Astrocyte (in vitro differentiated cells and primary cell): ENCODE results near the gene PTH2R. TPM values are rescaled to one million over a fixed set of nuclear protein-coding genes. Genes with fewer than 3 reads are reported as not detected.

Experiments
- DNase-seq: peaks from one replicate; pipeline ENCODE4 v3.0.0-alpha.2; 2010; ENCODE audit warnings: low read depth
- FAIRE-seq: peaks from 2 replicates; lab custom pipeline; 2011; peaks lifted over from hg19 to GRCh38; lab: Jason Lieb, UNC
- H2AFZ ChIP-seq: 2 replicates; pipeline ENCODE4 v1.6.0; 2012; ENCODE audit warnings: low read depth, low read length, inconsistent platforms
- H3K27ac ChIP-seq: 2 replicates; pipeline ENCODE4 v1.5.1; 2011; ENCODE audit warnings: low read depth, low read length, inconsistent platforms
- H3K27me3 ChIP-seq: 2 replicates; pipeline ENCODE4 v1.6.0; 2011; ENCODE audit warnings: low read length, inconsistent platforms; ENCODE audit not compliant: insufficient read depth
- H3K36me3 ChIP-seq: 2 replicates; pipeline ENCODE4 v1.5.1; 2011; ENCODE audit warnings: low read length, inconsistent platforms; ENCODE audit not compliant: insufficient read depth
- H3K4me1 ChIP-seq: 2 replicates; pipeline ENCODE4 v1.5.1; 2011; ENCODE audit warnings: low read length, inconsistent platforms; ENCODE audit not compliant: insufficient read depth
- H3K4me2 ChIP-seq: 2 replicates; pipeline ENCODE4 v1.6.0; 2012; ENCODE audit warnings: low read length, inconsistent platforms
- H3K4me3 ChIP-seq: 2 replicates; pipeline ENCODE4 v1.5.1; 2011; ENCODE audit warnings: low read depth, mild to moderate bottlenecking, low read length, inconsistent platforms; ENCODE audit not compliant: insufficient read depth
- H3K79me2 ChIP-seq: 2 replicates; pipeline ENCODE4 v1.6.0; 2012; ENCODE audit warnings: mild to moderate bottlenecking, low read length, inconsistent platforms; ENCODE audit not compliant: insufficient read depth
- H3K9ac ChIP-seq: 2 replicates; pipeline ENCODE4 v1.6.0; 2012; ENCODE audit warnings: mild to moderate bottlenecking, low read length, inconsistent platforms
- H3K9me3 ChIP-seq: 2 replicates; pipeline ENCODE4 v1.5.1; 2012; ENCODE audit warnings: low read depth, mild to moderate bottlenecking, low read length, inconsistent platforms; ENCODE audit not compliant: insufficient read depth
- H4K20me1 ChIP-seq: 2 replicates; pipeline ENCODE4 v1.6.0; 2012; ENCODE audit warnings: low read length, inconsistent platforms; ENCODE audit not compliant: insufficient read depth
- H3K27ac Mint-ChIP-seq: one replicate; pipeline ENCODE4 v1.8.0; 2021; ENCODE audit warnings: mild to moderate bottlenecking, mixed read lengths; ENCODE audit not compliant: unreplicated experiment
- H3K27me3 Mint-ChIP-seq: one replicate; pipeline ENCODE4 v1.8.0; 2021; ENCODE audit warnings: low read depth, mixed read lengths; ENCODE audit not compliant: unreplicated experiment
- H3K36me3 Mint-ChIP-seq: one replicate; pipeline ENCODE4 v1.8.0; 2021; ENCODE audit warnings: low read depth, mixed read lengths; ENCODE audit not compliant: unreplicated experiment
- H3K4me1 Mint-ChIP-seq: one replicate; pipeline ENCODE4 v1.8.0; 2021; ENCODE audit warnings: low read depth, mixed read lengths; ENCODE audit not compliant: unreplicated experiment
- H3K4me3 Mint-ChIP-seq: one replicate; pipeline ENCODE4 v1.8.0; 2021; ENCODE audit warnings: mild to moderate bottlenecking, moderate library complexity, mixed read lengths; ENCODE audit not compliant: unreplicated experiment
- H3K9me3 Mint-ChIP-seq: one replicate; pipeline ENCODE4 v1.8.0; 2021; ENCODE audit warnings: mild to moderate bottlenecking, mixed read lengths; ENCODE audit not compliant: unreplicated experiment
- CTCF ChIP-seq: IDR thresholded peaks from 2 replicates; pipeline ENCODE4 v1.5.1; 2011; ENCODE audit warnings: low read depth, mild to moderate bottlenecking, inconsistent platforms, low read length, moderate library complexity; ENCODE audit not compliant: insufficient read depth
- EZH2 ChIP-seq: IDR thresholded peaks from 2 replicates; pipeline ENCODE4 v1.6.1; 2012; ENCODE audit warnings: mild to moderate bottlenecking, low read length, inconsistent platforms; ENCODE audit not compliant: insufficient read depth
- total RNA-seq: library from RNA; stranded (reverse); gene quantifications from 2 replicates; pipeline ENCODE4 v1.2.1, GENCODE V29; 2021

The PTH2R gene
- total RNA-seq, 1 donor from 2014 or later: not detected

- no peaks in the 10 kb centered on the region for H4K20me1 ChIP-seq
- H3K4me3 ChIP-seq: no peak overlapping the region
- H3K9ac ChIP-seq: no peak overlapping the region
- no peaks in the 10 kb centered on the region for H3K36me3 ChIP-seq
- H3K79me2 ChIP-seq: no peaks in the 10 kb centered on the region
- TF ChIP-seq CTCF: no peak
- no peak for TF ChIP-seq EZH2
- Mint-ChIP-seq H3K9me3 (no peaks in the 10 kb centered on the region), H3K4me1 (peaks cover 3% of the 10 kb centered on the region), H3K4me3 (no peak overlapping the region), H3K27ac (no peak overlapping the region), H3K36me3 (no peaks in the 10 kb centered on the region), H3K27me3 (no peaks in the 10 kb centered on the region)
- DNase-seq (no peak), FAIRE-seq (no peak)
- H2AFZ ChIP-seq: no peak overlapping the region
- no peaks in the 10 kb centered on the region for H3K4me1 ChIP-seq
- H3K27me3 ChIP-seq: no peaks in the 10 kb centered on the region
- no peak overlapping the region for H3K27ac ChIP-seq
- no peaks in the 10 kb centered on the region for H3K9me3 ChIP-seq
- no peak overlapping the region for H3K4me2 ChIP-seq
Measured at GRCh38 chr2:208490492-208490891, 83.9 kb downstream of the PTH2R start.

GRCh38 chr2:208491641-208492040 lies 85.0 kb downstream of the PTH2R start:
- no peaks in the 10 kb centered on the region for H3K27me3 Mint-ChIP-seq
- Histone ChIP-seq H3K36me3 (no peaks in the 10 kb centered on the region), H3K9me3 (no peaks in the 10 kb centered on the region), H3K4me1 (no peaks in the 10 kb centered on the region), H3K9ac (no peak overlapping the region), H3K27me3 (no peaks in the 10 kb centered on the region), H4K20me1 (no peaks in the 10 kb centered on the region), H3K27ac (no peak overlapping the region), H2AFZ (no peak overlapping the region), H3K4me3 (no peak overlapping the region), H3K79me2 (no peaks in the 10 kb centered on the region), H3K4me2 (no peak overlapping the region)
- H3K4me1 Mint-ChIP-seq: peaks cover 3% of the 10 kb centered on the region
- DNase-seq (no peak), FAIRE-seq (no peak)
- no peak overlapping the region for H3K4me3 Mint-ChIP-seq
- TF ChIP-seq EZH2 (no peak), CTCF (no peak)
- no peaks in the 10 kb centered on the region for H3K36me3 Mint-ChIP-seq
- H3K9me3 Mint-ChIP-seq: no peaks in the 10 kb centered on the region
- H3K27ac Mint-ChIP-seq: no peak overlapping the region

- H3K4me1 Mint-ChIP-seq: peaks cover 3% of the 10 kb centered on the region
- no peak overlapping the region for H3K4me3 Mint-ChIP-seq
- H3K27me3 Mint-ChIP-seq: no peaks in the 10 kb centered on the region
- Histone ChIP-seq H3K4me1 (no peaks in the 10 kb centered on the region), H3K27me3 (no peaks in the 10 kb centered on the region), H4K20me1 (no peaks in the 10 kb centered on the region), H2AFZ (no peak overlapping the region), H3K36me3 (no peaks in the 10 kb centered on the region), H3K79me2 (no peaks in the 10 kb centered on the region), H3K4me2 (no peak overlapping the region), H3K9me3 (no peaks in the 10 kb centered on the region), H3K9ac (no peak overlapping the region), H3K27ac (no peak overlapping the region), H3K4me3 (no peak overlapping the region)
- no peak for TF ChIP-seq CTCF
- TF ChIP-seq EZH2: no peak
- no peak for FAIRE-seq
- no peaks in the 10 kb centered on the region for H3K9me3 Mint-ChIP-seq
- H3K27ac Mint-ChIP-seq: no peak overlapping the region
- no peaks in the 10 kb centered on the region for H3K36me3 Mint-ChIP-seq
- DNase-seq: no peak
Measured at GRCh38 chr2:208492069-208492468, 85.5 kb downstream of the PTH2R start.
